SK-N-SH (cell line): Measurements from ENCODE around the gene ZSCAN30. TPM values are rescaled to one million over a fixed set of nuclear protein-coding genes. Genes with fewer than 3 reads are reported as not detected.

Experiments
- CTCF ChIA-PET: fragments of 300-600, 350-600 bp; formaldehyde crosslinking; extraction: SDS; loops from one replicate; lab custom pipeline; 2021; lab: Yijun Ruan, JAX
- POLR2A ChIA-PET: fragments of 350-600 bp; sonication (Branson Sonifier 250); formaldehyde crosslinking; extraction: SDS; loops from one replicate; lab custom pipeline; 2020; ENCODE audit warnings: antibody characterized with exemption, inconsistent platforms; lab: Yijun Ruan, JAX
- DNase-seq: peaks from one replicate; pipeline ENCODE4 v3.0.0; 2012
- H2AFZ ChIP-seq: fragments of 200-600 bp; sonication (generic); 2 replicates; pipeline ENCODE4 v1.8.1; 2016; ENCODE audit warnings: antibody characterized with exemption, mild to moderate bottlenecking, low read depth
- H3F3A ChIP-seq: fragments of 200-600 bp; sonication (generic); replicated peaks from 2 replicates; pipeline ENCODE3; 2016; ENCODE audit warnings: antibody characterized with exemption, mild to moderate bottlenecking; ENCODE audit not compliant: insufficient read depth
- H3K27ac ChIP-seq, 2 experiments: fragments of 200-500 bp in 1 of 2; fragments of 200-600 bp in 1 of 2; sonication (Bioruptor generic) in 1 of 2; sonication (generic), shearing (Covaris generic) in 1 of 2; 2 replicates each; pipeline versions ENCODE4 v1.5.1 to v1.6.1; 2014 to 2016; ENCODE audit warnings: low read depth in 2 of 2, inconsistent platforms in 1 of 2, low read length in 1 of 2, mild to moderate bottlenecking in 1 of 2, mixed read lengths in 1 of 2
- H3K27me3 ChIP-seq: fragments of 200-600 bp; sonication (generic), shearing (Covaris generic); 2 replicates; pipeline ENCODE4 v1.6.1; 2016; ENCODE audit warnings: mixed run types; ENCODE audit not compliant: insufficient read depth
- H3K36me3 ChIP-seq, 2 experiments: fragments of 200-500 bp in 1 of 2; fragments of 200-600 bp in 1 of 2; sonication (Bioruptor generic) in 1 of 2; sonication (generic) in 1 of 2; replicated peaks in 1 of 2; 2 replicates each; pipeline versions ENCODE3 to v1.5.1; 2014 to 2016; ENCODE audit warnings: low read length in 1 of 2, mild to moderate bottlenecking in 1 of 2; ENCODE audit not compliant: insufficient read depth in 2 of 2, control insufficient read depth in 1 of 2
- H3K4me1 ChIP-seq, 2 experiments: fragments of 200-500 bp in 1 of 2; fragments of 200-600 bp in 1 of 2; sonication (Bioruptor generic) in 1 of 2; sonication (generic), shearing (Covaris generic) in 1 of 2; 2 replicates each; pipeline versions ENCODE4 v1.5.1 to v1.6.1; 2014 to 2016; ENCODE audit warnings: low read depth in 1 of 2, low read length in 1 of 2, mixed run types in 1 of 2; ENCODE audit not compliant: insufficient read depth in 2 of 2, control insufficient read depth in 1 of 2
- H3K4me2 ChIP-seq: fragments of 200-600 bp; sonication (generic), shearing (Covaris generic); 2 replicates; pipeline ENCODE4 v1.6.1; 2017; ENCODE audit warnings: mixed run types
- H3K4me3 ChIP-seq, 2 experiments: fragments of 200-500 bp in 1 of 2; fragments of 200-600 bp in 1 of 2; sonication (Bioruptor generic) in 1 of 2; sonication (generic), shearing (Covaris generic) in 1 of 2; 2 replicates each; pipeline versions ENCODE4 v1.5.1 to v1.8.1; 2014 to 2016; ENCODE audit warnings: low read depth in 2 of 2, inconsistent platforms in 1 of 2, low read length in 1 of 2, mild to moderate bottlenecking in 1 of 2, mixed read lengths in 1 of 2, moderate library complexity in 1 of 2
- H3K79me2 ChIP-seq: fragments of 200-600 bp; sonication (generic); 2 replicates; pipeline ENCODE4 v1.8.1; 2017; ENCODE audit warnings: mild to moderate bottlenecking; ENCODE audit not compliant: insufficient read depth
- H3K9ac ChIP-seq: fragments of 200-600 bp; sonication (generic); 2 replicates; pipeline ENCODE4 v1.6.1; 2017; ENCODE audit warnings: mixed run types
- H3K9me2 ChIP-seq: fragments of 200-600 bp; sonication (generic); 2 replicates; pipeline ENCODE4 v1.6.1; 2017; ENCODE audit warnings: mixed run types
- H3K9me3 ChIP-seq: fragments of 200-600 bp; sonication (generic); 2 replicates; pipeline ENCODE4 v1.6.1; 2017; ENCODE audit warnings: mixed run types, mild to moderate bottlenecking, moderate library complexity
- H4K20me1 ChIP-seq: fragments of 200-600 bp; sonication (generic); 2 replicates; pipeline ENCODE4 v1.6.1; 2017; ENCODE audit warnings: mild to moderate bottlenecking, mixed run types; ENCODE audit not compliant: insufficient read depth
- EP300 ChIP-seq, 2 experiments: IDR thresholded peaks; 2 replicates each; pipeline versions ENCODE4 v1.4.0 to v1.6.1; 2012; ENCODE audit warnings: borderline replicate concordance in 1 of 2, low read depth in 1 of 2, low read length in 1 of 2
- FOXM1 ChIP-seq: IDR thresholded peaks from 2 replicates; pipeline ENCODE4 v1.4.0; 2012; ENCODE audit warnings: low read depth, mild to moderate bottlenecking
- IRF3 ChIP-seq: fragments of 150-350 bp; IDR thresholded peaks from 2 replicates; pipeline ENCODE4 v1.6.1; 2016; ENCODE audit warnings: mild to moderate bottlenecking, low read depth, low read length
- MEF2A ChIP-seq: IDR thresholded peaks from 2 replicates; pipeline ENCODE4 v1.4.0; 2012; ENCODE audit warnings: low read depth, borderline replicate concordance
- NFIC ChIP-seq: IDR thresholded peaks from 2 replicates; pipeline ENCODE4 v1.4.0; 2012; ENCODE audit warnings: borderline replicate concordance
- REST ChIP-seq: IDR thresholded peaks from 2 replicates; pipeline ENCODE4 v1.6.1; 2012; ENCODE audit warnings: mild to moderate bottlenecking, low read depth, low read length, moderate library complexity
- RFX5 ChIP-seq: IDR thresholded peaks from 2 replicates; pipeline ENCODE4 v1.6.1; 2012; ENCODE audit warnings: mild to moderate bottlenecking, improper control_type of control experiment, low read length
- SMC3 ChIP-seq: IDR thresholded peaks from 2 replicates; pipeline ENCODE4 v1.6.1; 2012; ENCODE audit warnings: low read depth, low read length, improper control_type of control experiment
- YY1 ChIP-seq: IDR thresholded peaks from 2 replicates; pipeline ENCODE4 v1.4.0; 2012; ENCODE audit warnings: low read depth, mild to moderate bottlenecking
- ZBTB33 ChIP-seq: IDR thresholded peaks from 2 replicates; pipeline ENCODE4 v1.4.0; 2012; ENCODE audit warnings: low read depth, borderline replicate concordance
- polyA plus RNA-seq, 3 experiments: library from polyadenylated mRNA; depleted of rRNA; stranded (reverse); fragments of >200 nt; gene quantifications; 2 replicates each; pipeline ENCODE4 v1.2.3, GENCODE V29; 2012

Gene ZSCAN30
- polyA plus RNA-seq, 1 of the 3 experiments (the other 2 are of a cell fraction): 5.9 TPM

GRCh38 chr18:35328868-35329267 lies 38.8 kb upstream of the ZSCAN30 start:
- Histone ChIP-seq H2AFZ (no peak overlapping the region), H3K4me1 (no peaks in the 10 kb centered on the region), H3K36me3 (peaks cover 24 to 26% of the 10 kb centered on the region in 2 experiments), H3K79me2 (peaks cover 3% of the 10 kb centered on the region; the same call in 1 of the 2 replicates), H3K4me2 (no peak overlapping the region), H4K20me1 (no peaks in the 10 kb centered on the region; the same call in 1 of the 2 replicates), H3F3A (no peaks in the 10 kb centered on the region), H3K9ac (no peak overlapping the region), H3K27me3 (no peaks in the 10 kb centered on the region), H3K4me3 (no peak overlapping the region), H3K27ac (no peak overlapping the region), H3K9me2 (no peaks in the 10 kb centered on the region), H3K9me3 (0 out of 2 replicates have a peak, but pooled peaks cover 12% of the 10 kb centered on the region)
- no peak for TF ChIP-seq ZBTB33
- TF ChIP-seq YY1: no peak
- no peak for TF ChIP-seq REST
- TF ChIP-seq FOXM1: no peak
- no peak for TF ChIP-seq NFIC
- TF ChIP-seq SMC3: no peak
- no peak for TF ChIP-seq EP300 (IDR thresholded peaks at IDR 0.05; ENCODE audit: borderline replicate concordance in 1 of 2, low read depth in 1 of 2, low read length in 1 of 2)
- no peak for TF ChIP-seq RFX5
- no peak for TF ChIP-seq MEF2A
- no peak for TF ChIP-seq IRF3
- DNase-seq: no peak
- POLR2A ChIA-PET: no interaction called here
- CTCF ChIA-PET: no interaction called here
